Amygdala (tissue), 56 donors: Measurements from ENCODE around the gene NRN1.
A peak's percentile ranks its signal among the peaks of the same experiment; 100 is the strongest.
"Not testable (repeated sequence)": the region's sequence is repeated elsewhere in the genome, so short reads cannot be mapped to it uniquely, and the experiment has no call there.

Source experiments
- DNase-seq, 56 donors: peaks; one replicate each; lab custom pipeline; 2025; lab: John Stamatoyannopoulos, UW

Gene NRN1

GRCh38 chr6:6006428-6007365 lies at the start of gene NRN1:
TSS of gene NRN1 (minus strand) at chr6:6006925. CDS start at chr6:6006749, 176 bp downstream.
- peak in 5 of 56 donors; percentile 18 to 41 (median 26) for DNase-seq

- no peak for DNase-seq
Observed at GRCh38 chr6:6052216-6052615, 45.5 kb upstream of the NRN1 start.

- no peak for DNase-seq
Observed at GRCh38 chr6:6046716-6047115, 40.0 kb upstream of the NRN1 start.

- no peak for DNase-seq
Observed at GRCh38 chr6:6039946-6040509, 33.3 kb upstream of the NRN1 start.

DNA sequence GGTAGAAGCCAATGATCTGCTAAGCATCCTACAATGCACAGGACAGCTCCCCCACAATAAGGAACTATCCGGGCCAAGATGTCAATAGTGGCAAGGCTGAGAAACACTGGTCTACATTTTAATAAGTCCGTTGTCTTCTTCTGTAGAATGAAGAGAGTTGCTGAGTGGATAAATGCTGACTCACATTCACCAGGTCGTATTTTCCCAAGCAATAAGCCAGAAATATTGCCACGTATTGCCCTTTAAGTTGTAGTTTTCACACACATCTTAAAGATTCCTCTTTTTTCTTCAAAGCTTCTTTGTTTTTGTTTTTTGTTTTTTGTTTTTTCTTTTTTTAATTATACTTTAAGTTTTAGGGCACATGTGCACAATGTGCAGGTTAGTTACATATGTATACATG lies 30.5 kb upstream of the NRN1 start:
- DNase-seq, result no peak

DNA sequence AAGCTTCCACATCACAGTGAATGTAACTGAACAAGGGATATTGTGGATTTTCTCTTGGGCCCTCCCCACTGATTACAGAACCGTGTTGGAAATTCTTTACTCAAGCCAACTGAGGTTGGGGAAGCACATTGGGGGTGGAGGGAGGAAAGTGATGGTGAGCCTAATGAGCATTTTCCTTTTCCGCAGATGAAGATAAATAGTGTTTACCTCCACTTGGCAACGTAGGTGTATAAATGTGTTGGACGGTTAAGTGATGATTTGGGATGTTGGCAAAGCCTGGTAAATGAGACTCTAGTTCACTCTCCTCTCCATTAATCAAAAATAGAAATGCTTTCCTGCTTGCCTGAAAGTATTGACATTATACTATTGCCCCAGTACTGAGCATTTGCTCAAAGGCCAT lies 27.1 kb upstream of the NRN1 start:
- no peak for DNase-seq

DNA sequence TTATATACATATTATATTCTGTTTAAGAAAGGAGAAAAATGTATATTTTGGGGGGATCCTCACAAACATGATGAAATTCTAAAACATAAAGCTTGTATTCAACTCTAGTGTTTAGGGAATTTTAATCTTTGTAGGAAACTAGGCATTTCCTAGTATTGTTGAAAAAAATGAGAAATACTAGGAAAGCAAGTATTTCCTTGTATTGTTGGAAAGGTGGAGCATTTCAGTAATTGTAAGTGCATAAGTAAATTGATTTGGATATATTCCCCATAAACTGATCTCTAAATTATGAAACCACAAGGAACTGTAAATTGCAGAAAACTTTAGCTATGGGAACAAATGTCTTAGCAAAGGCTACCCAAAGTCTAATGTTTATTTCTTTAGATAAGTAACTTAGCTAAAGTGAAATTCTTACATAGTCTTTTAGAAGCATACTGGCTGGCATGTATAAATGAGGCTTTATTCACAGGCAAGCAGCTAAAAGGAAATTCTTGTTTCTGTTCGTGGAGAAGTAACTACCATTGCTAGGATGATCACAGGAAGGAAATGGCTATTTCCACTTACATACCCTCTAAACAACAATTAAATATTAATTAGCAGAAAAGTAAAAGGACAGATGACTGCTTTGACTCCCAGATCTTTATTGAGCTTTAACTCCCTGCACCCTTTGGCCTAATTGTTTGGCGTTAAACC lies 19.9 kb upstream of the NRN1 start:
- DNase-seq, result no peak

DNA sequence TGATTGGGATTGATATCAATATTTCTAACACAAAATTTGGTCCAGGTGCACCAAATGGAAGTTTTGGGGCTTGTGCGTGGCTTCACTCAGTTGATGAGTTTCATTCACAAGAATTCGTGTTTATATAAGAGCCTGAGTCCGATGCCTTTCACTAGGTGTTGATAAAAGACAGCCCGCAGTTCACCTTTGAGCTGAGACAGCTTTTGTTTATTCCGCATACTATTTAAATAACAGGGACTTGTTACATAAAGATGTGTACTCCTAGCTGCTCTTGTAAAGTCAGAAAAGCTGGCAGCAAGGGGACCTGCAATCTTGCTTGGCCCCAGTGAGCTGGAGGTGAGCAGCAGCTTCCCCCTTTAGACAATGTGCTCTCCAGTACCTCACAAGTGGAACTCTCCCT lies 19.0 kb upstream of the NRN1 start:
- no peak for DNase-seq

GRCh38 chr6:6024220-6024619 lies 17.5 kb upstream of the NRN1 start:
- no peak for DNase-seq

GRCh38 chr6:6022841-6023240 lies 16.1 kb upstream of the NRN1 start:
- not testable (repeated sequence) for DNase-seq

GRCh38 chr6:6008648-6009421 lies 2.1 kb upstream of the NRN1 start:
- DNase-seq, result peak in 30 of 56 donors; percentile 26 to 83 (median 62)

DNA sequence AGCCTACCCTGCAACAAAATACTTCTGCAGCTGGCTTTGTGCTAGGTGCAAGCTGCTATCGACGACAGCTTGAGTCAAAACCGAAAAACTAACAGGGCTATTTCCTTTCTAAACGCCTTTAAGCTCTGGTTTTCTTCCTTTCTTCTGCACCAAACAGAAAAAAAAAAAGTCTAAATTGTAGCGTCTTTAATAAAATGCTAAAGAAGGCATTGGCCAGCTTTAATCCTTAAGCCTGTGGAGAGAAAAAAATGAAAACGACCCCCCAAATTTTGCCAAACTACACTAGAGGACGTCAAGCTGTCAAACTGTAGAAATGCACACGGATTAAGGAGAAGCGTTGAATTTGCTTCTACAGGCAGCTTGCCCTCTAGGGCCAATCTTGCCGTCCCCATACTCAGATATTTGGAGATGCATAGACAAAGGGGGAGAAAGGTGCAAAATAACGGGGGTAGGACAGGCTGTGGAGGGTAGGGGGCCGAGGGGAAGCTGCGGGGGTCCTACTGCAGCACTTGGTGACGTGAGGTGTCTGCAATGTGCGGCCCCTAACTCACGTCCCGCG lies 1.4 kb upstream of the NRN1 start:
- no peak for DNase-seq

DNA sequence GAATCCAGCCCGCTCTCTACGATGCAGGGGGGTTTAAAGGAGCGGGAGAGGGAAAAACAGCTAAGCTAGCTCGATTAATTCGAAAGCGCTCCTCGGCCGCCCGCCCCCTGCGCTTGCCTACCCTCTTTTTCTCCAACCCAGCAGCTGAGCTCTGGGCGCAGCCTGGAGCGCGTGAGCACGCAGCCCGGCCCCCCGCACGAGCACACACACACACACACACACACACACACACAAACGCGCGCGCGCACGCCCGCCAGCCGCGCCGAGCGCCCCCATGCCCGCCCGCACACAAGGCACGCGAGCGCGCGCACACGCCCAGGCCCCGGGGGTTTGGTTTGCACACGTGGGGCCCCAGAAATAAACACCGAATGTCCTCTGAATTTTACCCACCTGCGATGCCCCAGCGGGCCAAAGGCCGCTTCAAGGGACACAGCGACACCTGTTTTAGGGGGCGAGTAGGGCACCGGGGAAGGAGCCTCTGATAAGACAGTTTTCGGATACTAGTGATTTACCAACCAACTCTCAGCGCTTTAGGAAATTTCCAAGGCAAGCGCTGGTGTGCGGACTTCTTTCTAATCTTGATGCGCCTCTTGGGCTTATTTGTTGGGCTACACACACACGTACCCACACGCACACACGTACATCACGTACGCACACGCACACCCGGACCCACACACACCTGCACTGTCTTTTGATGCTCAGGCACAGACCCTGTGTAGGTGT lies 802 bp upstream of the NRN1 start:
- DNase-seq, result peak in 16 of 56 donors; percentile 40 to 72 (median 52)

- no peak for DNase-seq
Observed at GRCh38 chr6:6006006-6006427, 708 bp downstream of the NRN1 start.

- DNase-seq, result no peak
Observed at GRCh38 chr6:6005051-6006005, 1.4 kb downstream of the NRN1 start.

GRCh38 chr6:6004390-6004995 lies 2.2 kb downstream of the NRN1 start:
- peak in 8 of 56 donors; percentile 13 to 27 (median 24) for DNase-seq

DNA sequence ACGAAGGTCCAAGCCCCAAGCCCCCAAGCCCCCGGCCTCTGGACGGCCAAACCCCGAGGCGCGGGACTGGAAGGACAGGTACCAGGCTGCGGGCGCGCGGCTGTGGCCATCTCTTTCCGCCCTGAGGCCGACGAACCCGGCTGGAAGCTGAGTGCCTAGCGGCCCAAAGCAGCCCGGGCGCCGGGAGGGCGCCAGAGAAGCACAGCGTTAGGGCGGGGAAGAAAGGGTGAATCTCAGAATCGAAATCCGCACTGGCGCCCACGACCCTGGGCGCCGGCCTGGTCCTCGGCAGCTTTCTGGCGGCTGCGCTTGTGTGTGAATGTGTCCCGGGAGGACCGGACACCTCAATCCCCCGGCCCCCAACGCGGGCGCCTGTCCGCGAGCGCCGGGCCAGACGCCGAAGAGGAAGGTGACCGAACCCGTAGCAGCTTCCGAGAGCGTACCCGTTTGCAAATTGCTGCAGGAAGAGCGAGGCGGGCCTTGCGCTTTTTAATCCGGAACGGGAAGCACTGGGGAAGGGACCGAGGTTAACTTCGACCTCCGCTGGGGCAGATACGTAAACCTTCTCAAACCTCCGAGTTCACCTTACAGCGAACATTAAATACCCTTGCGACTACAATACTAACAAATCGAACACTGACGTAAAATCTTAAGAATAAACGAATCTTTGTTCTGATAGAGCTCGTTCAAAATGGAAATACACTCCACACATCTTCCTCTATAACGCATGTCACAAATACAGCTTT lies 2.9 kb downstream of the NRN1 start:
- peak in 5 of 56 donors; percentile 14 to 59 (median 41) for DNase-seq
